SK-N-SH treated with all-trans-retinoic acid at 6 μM for 48 hours (cell line): Measurements from ENCODE around the gene BMERB1.

Experiments used
- CSRNP3 ChIP-seq: fragments of 250-450 bp; sonication (Bioruptor Pico); IDR thresholded peaks from 2 replicates; pipeline ENCODE4 v1.5.1; 2021; ENCODE audit warnings: mild to moderate bottlenecking, moderate library complexity
- ESRRG ChIP-seq: fragments of 250-450 bp; sonication (Bioruptor Pico); IDR thresholded peaks from 2 replicates; pipeline ENCODE4 v1.6.1; 2021; ENCODE audit warnings: mild to moderate bottlenecking
- ISL1 ChIP-seq: fragments of 250-450 bp; sonication (Bioruptor Pico); IDR thresholded peaks from 2 replicates; pipeline ENCODE4 v2.1.2; 2022; ENCODE audit warnings: mild to moderate bottlenecking, moderate library complexity
- OSR1 ChIP-seq: fragments of 250-450 bp; sonication (Bioruptor Pico); IDR thresholded peaks from 2 replicates; pipeline ENCODE4 v1.8.0; 2022; ENCODE audit warnings: moderate library complexity, mild to moderate bottlenecking, inconsistent platforms
- PATZ1 ChIP-seq: fragments of 250-450 bp; sonication (Bioruptor Pico); IDR thresholded peaks from 2 replicates; pipeline ENCODE4 v1.8.0; 2020; ENCODE audit warnings: mild to moderate bottlenecking, moderate library complexity, borderline replicate concordance
- PPARA ChIP-seq: fragments of 250-450 bp; sonication (Bioruptor Pico); IDR thresholded peaks from 2 replicates; pipeline ENCODE4 v1.5.0; 2020; ENCODE audit warnings: mild to moderate bottlenecking, borderline replicate concordance
- TOX ChIP-seq: fragments of 250-450 bp; sonication (Bioruptor Pico); IDR thresholded peaks from 2 replicates; pipeline ENCODE4 v1.8.0; 2021; ENCODE audit warnings: mild to moderate bottlenecking, moderate library complexity, borderline replicate concordance
- ZC3H10 ChIP-seq: fragments of 250-450 bp; sonication (Bioruptor Pico); IDR thresholded peaks from 2 replicates; pipeline ENCODE4 v1.5.1; 2021; ENCODE audit warnings: mild to moderate bottlenecking, moderate library complexity
- ZFP30 ChIP-seq: fragments of 450-650 bp; formaldehyde crosslinking; IDR thresholded peaks from 2 replicates; pipeline ENCODE4 v1.5.0; 2022; ENCODE audit warnings: mild to moderate bottlenecking, moderate library complexity
- ZNF8 ChIP-seq: fragments of 450-650 bp; formaldehyde crosslinking; IDR thresholded peaks from 2 replicates; pipeline ENCODE4 v1.5.0; 2020; ENCODE audit warnings: mild to moderate bottlenecking, moderate library complexity

GRCh38 chr16:15621889-15622288, 187.5 kb downstream of the BMERB1 start:
- TF ChIP-seq ZFP30 (CRISPR knock-in tag) = no peak
- no peak for TF ChIP-seq CSRNP3 (CRISPR knock-in tag)
- no peak for TF ChIP-seq PPARA
- TF ChIP-seq ISL1 = no peak
- no peak for TF ChIP-seq ZNF8 (CRISPR knock-in tag)
- TF ChIP-seq OSR1 (CRISPR knock-in tag) = no peak
- TF ChIP-seq PATZ1 (CRISPR knock-in tag) = no peak
- no peak for TF ChIP-seq ESRRG
- TF ChIP-seq ZC3H10 (CRISPR knock-in tag) = no peak
- TF ChIP-seq TOX = no peak
